GM10248 (cell line): Measurements from ENCODE around the gene KRT71.

ENCODE experiments used
- CTCF ChIA-PET: fragments of 300-600 bp; sonication (Branson Sonifier 250); formaldehyde crosslinking; extraction: SDS; loops from one replicate; lab custom pipeline; 2021; ENCODE audit warnings: antibody characterized with exemption; lab: Yijun Ruan, JAX
- POLR2A ChIA-PET: fragments of 350-650 bp; sonication (Branson Sonifier 250); formaldehyde crosslinking; extraction: SDS; loops from one replicate; lab custom pipeline; 2020; ENCODE audit warnings: antibody characterized with exemption; lab: Yijun Ruan, JAX
- DNase-seq: peaks from one replicate; pipeline ENCODE4 v3.0.0; 2012; ENCODE audit errors: extremely low spot score
- CTCF ChIP-seq: IDR thresholded peaks from 2 replicates; pipeline ENCODE4 v1.5.1; 2012; ENCODE audit warnings: mild to moderate bottlenecking, low read depth; ENCODE audit errors: extremely low read depth, missing control alignments, control extremely low read depth

KRT71 gene

GRCh38 chr12:52532636-52533035, 20.3 kb downstream of the KRT71 start:
- no peak for DNase-seq
- POLR2A ChIA-PET: no interaction called here
- CTCF ChIA-PET: interaction anchor here (1.7 kb wide), 1 partner anchor 25 kb away, joined by 5 read pairs; no protein-coding TSS in a partner anchor
- TF ChIP-seq CTCF: no peak

- POLR2A ChIA-PET: no interaction called here
- CTCF ChIA-PET: interaction anchor here (1.7 kb wide), 1 partner anchor 25 kb away, joined by 5 read pairs; no protein-coding TSS in a partner anchor
- TF ChIP-seq CTCF: no peak
- DNase-seq: no peak
These were observed 21.2 kb downstream of the KRT71 start for GRCh38 chr12:52531566-52532300.

GRCh38 chr12:52530905-52531304, 22.0 kb downstream of the KRT71 start:
- no peak for DNase-seq
- CTCF ChIA-PET: interaction anchor here (1.6 to 1.7 kb wide), 2 partner anchors 16 to 24 kb away, joined by 4 to 5 read pairs; no protein-coding TSS in a partner anchor
- TF ChIP-seq CTCF: no peak
- POLR2A ChIA-PET: no interaction called here

GRCh38 chr12:52530366-52530765, 22.6 kb downstream of the KRT71 start:
- no peak for TF ChIP-seq CTCF
- ChIA-PET CTCF (interaction anchor here (1.6 kb wide), 1 partner anchor 15 kb away, joined by 4 read pairs; no protein-coding TSS in a partner anchor), POLR2A (no interaction called here)
- DNase-seq: no peak

- ChIA-PET CTCF (interaction anchor here (1.6 kb wide), 1 partner anchor 15 kb away, joined by 4 read pairs; no protein-coding TSS in a partner anchor), POLR2A (no interaction called here)
- no peak for DNase-seq
- no peak for TF ChIP-seq CTCF
These were observed 23.1 kb downstream of the KRT71 start for GRCh38 chr12:52529846-52530245.

GRCh38 chr12:52529417-52529816, 23.5 kb downstream of the KRT71 start:
- CTCF ChIA-PET: no interaction called here
- POLR2A ChIA-PET: no interaction called here
- TF ChIP-seq CTCF: no peak
- DNase-seq: no peak
